Liver (tissue), 9 donors: ENCODE data around the gene LRRFIP1. TPM values are rescaled to one million over a fixed set of nuclear protein-coding genes. Genes with fewer than 3 reads are reported as not detected.

Experiments used
- DNase-seq: peaks from one replicate; pipeline ENCODE4 v3.0.0-alpha.2; 2017; ENCODE audit warnings: low spot score
- H3K27ac ChIP-seq, 2 donors: one replicate each; pipeline ENCODE4 v1.7.0; 2013; ENCODE audit warnings: inconsistent platforms in 2 of 2, low read length in 2 of 2, control low read depth in 1 of 2, low read depth in 1 of 2, mild to moderate bottlenecking in 1 of 2
- H3K27me3 ChIP-seq, 4 donors: one replicate each; pipeline versions ENCODE4 v1.6.1 to v1.7.0; 2013; ENCODE audit warnings: low read length in 3 of 4, inconsistent platforms in 1 of 4, mild to moderate bottlenecking in 1 of 4, moderate library complexity in 1 of 4; ENCODE audit not compliant: control insufficient read depth in 4 of 4, insufficient read depth in 4 of 4
- H3K36me3 ChIP-seq, 4 donors: one replicate each; pipeline versions ENCODE4 v1.6.1 to v1.7.0; 2013; ENCODE audit warnings: low read length in 3 of 4, mild to moderate bottlenecking in 3 of 4, low read depth in 1 of 4, moderate library complexity in 1 of 4; ENCODE audit not compliant: control insufficient read depth in 4 of 4, insufficient read depth in 3 of 4
- H3K4me1 ChIP-seq, 4 donors: one replicate each; pipeline versions ENCODE4 v1.6.1 to v1.7.0; 2013; ENCODE audit warnings: low read length in 3 of 4, mild to moderate bottlenecking in 3 of 4, moderate library complexity in 1 of 4; ENCODE audit not compliant: control insufficient read depth in 4 of 4, insufficient read depth in 4 of 4
- H3K4me3 ChIP-seq, 3 donors: one replicate each; pipeline versions ENCODE4 v1.6.1 to v1.7.0; 2013; ENCODE audit warnings: low read length in 3 of 3, control low read depth in 1 of 3, low read depth in 1 of 3, mild to moderate bottlenecking in 1 of 3
- H3K9ac ChIP-seq, 2 donors: one replicate each; pipeline ENCODE4 v1.7.0; 2013; ENCODE audit warnings: low read length in 2 of 2, mild to moderate bottlenecking in 2 of 2, moderate library complexity in 2 of 2, control low read depth in 1 of 2, low read depth in 1 of 2
- H3K9me3 ChIP-seq, 4 donors: one replicate each; pipeline versions ENCODE4 v1.6.1 to v1.7.0; 2013; ENCODE audit warnings: low read length in 3 of 4; ENCODE audit not compliant: control insufficient read depth in 4 of 4
- EGR1 ChIP-seq, 2 donors: IDR thresholded peaks; 2 replicates each; pipeline ENCODE4 v1.6.1; 2016 to 2018; ENCODE audit warnings: antibody characterized with exemption in 2 of 2, low read depth in 2 of 2
- FOXA1 ChIP-seq: IDR thresholded peaks from 2 replicates; pipeline ENCODE4 v1.6.1; 2016; ENCODE audit warnings: antibody characterized with exemption
- FOXA2 ChIP-seq: IDR thresholded peaks from 2 replicates; pipeline ENCODE4 v1.6.1; 2016; ENCODE audit warnings: antibody characterized with exemption
- GABPA ChIP-seq, 2 donors: IDR thresholded peaks in 1 of 2; conservative IDR thresholded peaks in 1 of 2; 2 replicates each; pipeline ENCODE4 v1.6.1; 2016; ENCODE audit warnings: antibody characterized with exemption in 2 of 2, mild to moderate bottlenecking in 1 of 2, moderate library complexity in 1 of 2
- HNF4A ChIP-seq, 2 donors: conservative IDR thresholded peaks; 2 replicates each; pipeline ENCODE4 v1.6.1; 2016; ENCODE audit warnings: antibody characterized with exemption in 2 of 2, mild to moderate bottlenecking in 2 of 2
- HNF4G ChIP-seq: IDR thresholded peaks from 2 replicates; pipeline ENCODE4 v1.6.1; 2016; ENCODE audit warnings: antibody characterized with exemption
- JUND ChIP-seq, 2 donors: IDR thresholded peaks; 2 replicates each; pipeline ENCODE4 v1.6.1; 2016; ENCODE audit warnings: antibody characterized with exemption in 2 of 2
- NR2F2 ChIP-seq: IDR thresholded peaks from 2 replicates; pipeline ENCODE4 v1.6.1; 2016; ENCODE audit warnings: antibody characterized with exemption
- RAD21 ChIP-seq, 2 donors: IDR thresholded peaks; 2 replicates each; pipeline ENCODE4 v1.6.1; 2016; ENCODE audit warnings: antibody characterized with exemption in 2 of 2, mild to moderate bottlenecking in 2 of 2
- REST ChIP-seq: IDR thresholded peaks from 2 replicates; pipeline ENCODE4 v1.6.1; 2016; ENCODE audit warnings: antibody characterized with exemption, mild to moderate bottlenecking
- RXRA ChIP-seq, 2 donors: IDR thresholded peaks; 2 replicates each; pipeline ENCODE4 v1.6.1; 2017 to 2018; ENCODE audit warnings: antibody characterized with exemption in 2 of 2, mild to moderate bottlenecking in 1 of 2
- SP1 ChIP-seq: IDR thresholded peaks from 2 replicates; pipeline ENCODE4 v1.6.1; 2018; ENCODE audit warnings: antibody characterized with exemption, mild to moderate bottlenecking
- TAF1 ChIP-seq: conservative IDR thresholded peaks from 2 replicates; pipeline ENCODE4 v1.6.1; 2016; ENCODE audit warnings: antibody characterized with exemption, mild to moderate bottlenecking
- YY1 ChIP-seq: IDR thresholded peaks from 2 replicates; pipeline ENCODE4 v1.6.1; 2016; ENCODE audit warnings: antibody characterized with exemption, mild to moderate bottlenecking
- ZBTB33 ChIP-seq: IDR thresholded peaks from 2 replicates; pipeline ENCODE4 v1.6.1; 2016; ENCODE audit warnings: antibody characterized with exemption
- WGBS: extraction: QIAGEN DNeasy Blood & Tissue Kit; methylation state at CpG from one replicate; pipeline ENCODE4 v1.1.7; 2013; 5-methylcytosine and 5-hydroxymethylcytosine counted together
- polyA plus RNA-seq, 2 donors: library from polyadenylated mRNA; stranded (reverse) in 1 of 2; unstranded in 1 of 2; fragments of 200-250 nt in 1 of 2; fragments of >200 nt in 1 of 2; fragmentation: Nextera tagmentation in 1 of 2; extraction: Ambion mirVana in 1 of 2; gene quantifications; one replicate each; pipeline versions ENCODE4 v1.2.1 to v1.2.3, GENCODE V29; 2013 to 2015
- total RNA-seq, 2 donors: library from RNA; depleted of rRNA; stranded (reverse); fragments of >200 nt; gene quantifications; one replicate each; pipeline ENCODE4 v1.2.3, GENCODE V29; 2014
- TF ChIP-seq, protein P1 (sequence below): fragments of 150-350 bp; IDR thresholded peaks from 2 replicates; pipeline ENCODE4 v1.5.1; 2017; ENCODE audit warnings: improper control_type of control experiment, low read depth, low read length; ENCODE audit not compliant: missing input control
- donor health status: healthy.
- donor health status: healthy.
- donor health status: healthy.
- donor health status: healthy.
- donor health status: healthy.

Gene LRRFIP1
- total and polyA plus RNA-seq, 4 donors, result 13.3 to 56.1 (median 39.1) TPM

DNA sequence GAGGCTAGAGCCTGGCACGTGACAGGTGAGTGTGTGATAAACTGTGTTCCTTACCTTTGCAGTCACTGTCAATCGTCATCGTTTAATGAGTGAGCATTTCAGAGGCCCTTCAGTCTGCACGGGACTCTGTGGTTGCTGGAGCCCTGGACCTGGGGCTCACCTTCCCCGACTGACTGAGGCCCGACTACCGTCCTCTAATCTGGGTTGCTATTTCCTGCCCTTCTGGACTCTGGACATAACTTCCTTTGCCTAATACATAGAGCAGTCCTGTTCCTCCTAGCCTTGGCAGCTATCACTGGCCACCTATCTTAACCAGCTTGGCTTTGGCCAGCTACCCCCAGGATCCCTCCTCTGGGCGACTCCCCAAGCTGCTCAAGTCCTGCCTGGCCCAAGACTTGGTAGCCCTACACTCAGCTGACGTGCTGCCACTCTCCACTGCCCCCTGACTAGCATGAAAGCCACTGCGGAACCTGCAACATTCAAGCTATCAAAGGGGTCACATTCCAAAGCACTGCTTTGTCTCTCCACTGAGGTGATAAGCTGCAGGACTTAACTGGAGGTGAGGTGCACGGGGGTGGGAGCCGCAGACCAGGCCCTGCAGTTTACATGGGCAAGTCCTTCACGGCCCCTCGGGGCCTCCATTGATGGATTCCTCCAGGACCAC, 25.8 kb upstream of the LRRFIP1 start:
- no peaks in the 10 kb centered on the region for H3K36me3 ChIP-seq
- no peaks in the 10 kb centered on the region for H3K27me3 ChIP-seq
- peak overlapping the region; percentile 14 to 91 for H3K27ac ChIP-seq
- 68% methylated on average over 14 of the region's 14 CpGs for WGBS
- TF ChIP-seq, protein P1, sequence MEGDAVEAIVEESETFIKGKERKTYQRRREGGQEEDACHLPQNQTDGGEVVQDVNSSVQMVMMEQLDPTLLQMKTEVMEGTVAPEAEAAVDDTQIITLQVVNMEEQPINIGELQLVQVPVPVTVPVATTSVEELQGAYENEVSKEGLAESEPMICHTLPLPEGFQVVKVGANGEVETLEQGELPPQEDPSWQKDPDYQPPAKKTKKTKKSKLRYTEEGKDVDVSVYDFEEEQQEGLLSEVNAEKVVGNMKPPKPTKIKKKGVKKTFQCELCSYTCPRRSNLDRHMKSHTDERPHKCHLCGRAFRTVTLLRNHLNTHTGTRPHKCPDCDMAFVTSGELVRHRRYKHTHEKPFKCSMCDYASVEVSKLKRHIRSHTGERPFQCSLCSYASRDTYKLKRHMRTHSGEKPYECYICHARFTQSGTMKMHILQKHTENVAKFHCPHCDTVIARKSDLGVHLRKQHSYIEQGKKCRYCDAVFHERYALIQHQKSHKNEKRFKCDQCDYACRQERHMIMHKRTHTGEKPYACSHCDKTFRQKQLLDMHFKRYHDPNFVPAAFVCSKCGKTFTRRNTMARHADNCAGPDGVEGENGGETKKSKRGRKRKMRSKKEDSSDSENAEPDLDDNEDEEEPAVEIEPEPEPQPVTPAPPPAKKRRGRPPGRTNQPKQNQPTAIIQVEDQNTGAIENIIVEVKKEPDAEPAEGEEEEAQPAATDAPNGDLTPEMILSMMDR, result no peak
- TF ChIP-seq RAD21 (IDR thresholded peaks at IDR 0.05), result peak in 1 of 2 donors; percentile 26
- peak; percentile 77 to 87 for TF ChIP-seq HNF4A (conservative IDR thresholded peaks at IDR 0.05)
- TF ChIP-seq HNF4G, result no peak
- TF ChIP-seq EGR1 (IDR thresholded peaks at IDR 0.05; ENCODE audit: low read depth in 2 of 2), result no peak
- no peak for TF ChIP-seq ZBTB33
- no peak for TF ChIP-seq TAF1
- TF ChIP-seq YY1, result no peak
- TF ChIP-seq NR2F2, result peak; percentile 13
- peak; percentile 16 for TF ChIP-seq REST
- TF ChIP-seq JUND (IDR thresholded peaks at IDR 0.05), result no peak
- TF ChIP-seq FOXA1, result no peak
- TF ChIP-seq GABPA (IDR thresholded peaks at IDR 0.05 in 1 of 2, conservative IDR thresholded peaks at IDR 0.05 in 1 of 2), result no peak
- TF ChIP-seq RXRA (IDR thresholded peaks at IDR 0.05), result peak; percentile 26 to 30
- TF ChIP-seq SP1, result peak; percentile 75
- H3K4me1 ChIP-seq, result peaks cover 0 to 21% (median 4%) of the 10 kb centered on the region in 4 donors
- DNase-seq, result no peak
- no peak overlapping the region for H3K4me3 ChIP-seq
- H3K9ac ChIP-seq, result no peak overlapping the region
- H3K9me3 ChIP-seq, result no peaks in the 10 kb centered on the region

DNA sequence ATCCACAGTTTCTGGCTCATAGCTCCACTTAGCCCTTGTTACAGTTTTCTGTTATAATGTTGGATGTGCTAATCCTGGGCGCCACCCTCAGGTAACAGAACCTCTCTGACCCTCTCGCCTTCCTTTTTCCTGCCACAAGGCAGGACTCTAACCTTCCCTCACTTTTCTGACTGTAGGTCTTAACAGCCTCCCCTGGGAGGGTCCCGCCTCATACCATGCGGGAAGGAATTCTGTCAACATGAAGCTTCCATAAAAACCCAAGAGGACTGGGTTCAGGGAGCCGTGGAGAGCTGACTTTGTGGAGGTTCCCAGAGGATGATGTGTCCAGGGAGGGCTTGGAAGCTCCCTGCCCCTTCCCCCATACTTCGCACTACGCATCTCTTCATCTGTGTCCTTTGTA, 25.0 kb upstream of the LRRFIP1 start:
- TF ChIP-seq RAD21 (IDR thresholded peaks at IDR 0.05) (no peak), RXRA (IDR thresholded peaks at IDR 0.05) (no peak), REST (no peak), GABPA (IDR thresholded peaks at IDR 0.05 in 1 of 2, conservative IDR thresholded peaks at IDR 0.05 in 1 of 2) (no peak), SP1 (no peak), JUND (IDR thresholded peaks at IDR 0.05) (no peak), HNF4G (no peak), TAF1 (no peak), YY1 (no peak), FOXA1 (no peak), NR2F2 (no peak), HNF4A (conservative IDR thresholded peaks at IDR 0.05) (no peak), FOXA2 (no peak)
- TF ChIP-seq, protein P1, result no peak
- WGBS, result 90% methylated on average over 7 of the region's 7 CpGs
- DNase-seq, result no peak
- H3K4me1 ChIP-seq, result peaks cover 0 to 21% (median 4%) of the 10 kb centered on the region in 4 donors
- no peak overlapping the region for H3K9ac ChIP-seq
- H3K36me3 ChIP-seq, result no peaks in the 10 kb centered on the region
- no peaks in the 10 kb centered on the region for H3K27me3 ChIP-seq
- H3K27ac ChIP-seq, result no peak overlapping the region
- no peaks in the 10 kb centered on the region for H3K9me3 ChIP-seq
- H3K4me3 ChIP-seq, result no peak overlapping the region
